Measurements from ENCODE around the gene DPH6. TPM values are rescaled to one million over a fixed set of nuclear protein-coding genes. Genes with fewer than 3 reads are reported as not detected.
A peak's percentile ranks its signal among the peaks of the same experiment; 100 is the strongest.
"Not testable (repeated sequence)": the region's sequence is repeated elsewhere in the genome, so short reads cannot be mapped to it uniquely, and the experiment has no call there.

Gene DPH6
- 9.9 and 10.3 TPM in 2 replicates for polyA plus RNA-seq (2011; rRNA removed)
- 15.6 and 15.8 TPM in 2 replicates for polyA minus RNA-seq (2011; rRNA and poly(A)+ RNA removed)

GRCh38 chr15:35545824-35546510 lies at the start of gene DPH6:
Gene DPH6, minus strand, starts transcription at chr15:35546165. Its CDS starts 24 bp downstream, at chr15:35546141.
- DNase-seq (ENCODE audit: low read depth), result peak; percentile 31
- peak within 1 kb of the TSS; percentile 83 for H3K4me3 ChIP-seq (ENCODE audit: low read depth, low read length)
- CTCF ChIA-PET, result interaction anchor here (0.5 kb wide), 1 partner anchor 32 kb away, joined by 3 read pairs; no protein-coding TSS in a partner anchor
- no peaks in the 10 kb centered on the region for H3K27me3 ChIP-seq (ENCODE audit: control insufficient read depth, insufficient read depth, low read length)
- TF ChIP-seq CTCF (IDR thresholded peaks at IDR 0.05; ENCODE audit: insufficient read depth, low read depth, low read length), result peak; percentile 16; the same call in 1 of the 2 replicates
- POLR2A ChIA-PET, result interaction anchor here (0.6 kb wide), 2 partner anchors 151 to 242 kb away, joined by 3 to 5 read pairs; no protein-coding TSS in a partner anchor
- H3K36me3 ChIP-seq (ENCODE audit: control insufficient read depth, insufficient read depth, low read length), result no peaks in the 10 kb centered on the region

GRCh38 chr15:35595656-35596055 lies 49.7 kb upstream of the DPH6 start:
- no peak for DNase-seq (ENCODE audit: low read depth)
- H3K4me3 ChIP-seq (ENCODE audit: low read depth, low read length), result no peak overlapping the region
- CTCF ChIA-PET, result interaction anchor here (1.8 kb wide), 1 partner anchor 8 kb away, joined by 4 read pairs; no protein-coding TSS in a partner anchor
- POLR2A ChIA-PET, result no interaction called here
- H3K36me3 ChIP-seq (ENCODE audit: control insufficient read depth, insufficient read depth, low read length), result no peaks in the 10 kb centered on the region
- TF ChIP-seq CTCF (IDR thresholded peaks at IDR 0.05; ENCODE audit: insufficient read depth, low read depth, low read length), result no peak
- H3K27me3 ChIP-seq (ENCODE audit: control insufficient read depth, insufficient read depth, low read length), result no peaks in the 10 kb centered on the region

GRCh38 chr15:35591987-35592386 lies 46.0 kb upstream of the DPH6 start:
- H3K4me3 ChIP-seq (ENCODE audit: low read depth, low read length); DNase-seq (ENCODE audit: low read depth); H3K27me3 ChIP-seq (ENCODE audit: control insufficient read depth, insufficient read depth, low read length); H3K36me3 ChIP-seq (ENCODE audit: control insufficient read depth, insufficient read depth, low read length); POLR2A ChIA-PET: not testable (repeated sequence)
- CTCF ChIA-PET, result interaction anchor here (0.5 to 0.6 kb wide), 2 partner anchors 12 to 132 kb away, joined by 3 read pairs; no protein-coding TSS in a partner anchor

GRCh38 chr15:35583863-35584528 lies 38.0 kb upstream of the DPH6 start:
- no peak for TF ChIP-seq CTCF (IDR thresholded peaks at IDR 0.05; ENCODE audit: insufficient read depth, low read depth, low read length)
- DNase-seq (ENCODE audit: low read depth), result no peak
- ChIA-PET POLR2A (no interaction called here), CTCF (interaction anchor here (0.6 kb wide), 1 partner anchor 317 kb away, joined by 3 read pairs; no protein-coding TSS in a partner anchor)
- Histone ChIP-seq H3K36me3 (ENCODE audit: control insufficient read depth, insufficient read depth, low read length) (no peaks in the 10 kb centered on the region), H3K27me3 (ENCODE audit: control insufficient read depth, insufficient read depth, low read length) (no peaks in the 10 kb centered on the region; the same call in 1 of the 2 replicates), H3K4me3 (ENCODE audit: low read depth, low read length) (no peak overlapping the region)

GRCh38 chr15:35580606-35581005 lies 34.6 kb upstream of the DPH6 start:
- ChIA-PET CTCF (no interaction called here), POLR2A (no interaction called here)
- no peak for DNase-seq (ENCODE audit: low read depth)
- Histone ChIP-seq H3K4me3 (ENCODE audit: low read depth, low read length) (no peak overlapping the region), H3K27me3 (ENCODE audit: control insufficient read depth, insufficient read depth, low read length) (no peaks in the 10 kb centered on the region; the same call in 1 of the 2 replicates), H3K36me3 (ENCODE audit: control insufficient read depth, insufficient read depth, low read length) (no peaks in the 10 kb centered on the region)
- TF ChIP-seq CTCF (IDR thresholded peaks at IDR 0.05; ENCODE audit: insufficient read depth, low read depth, low read length), result no peak
